DND-41 (cell line): Measurements from ENCODE around the gene WNT8B.

Experiments
- CTCF ChIP-seq: IDR thresholded peaks from 2 replicates; pipeline ENCODE4 v1.5.1; 2012; ENCODE audit warnings: borderline replicate concordance, low read length, moderate library complexity, mild to moderate bottlenecking; ENCODE audit not compliant: poor library complexity, severe bottlenecking; ENCODE audit errors: extremely low read depth
- EZH2 ChIP-seq: IDR thresholded peaks from 3 replicates; pipeline ENCODE4 v1.6.1; 2012; ENCODE audit warnings: borderline replicate concordance, low read depth, mild to moderate bottlenecking, moderate library complexity, low read length, inconsistent platforms; ENCODE audit not compliant: severe bottlenecking

- TF ChIP-seq CTCF (no peak), EZH2 (no peak)
These were observed 61.4 kb downstream of the WNT8B start for GRCh38 chr10:100524206-100524605.
